RKO (cell line): ENCODE measurements around the gene E2F1.

ENCODE experiments used
- DNase-seq: peaks from one replicate; pipeline ENCODE4 v3.0.0-alpha.2; 2016; ENCODE audit warnings: low spot score

Gene E2F1

DNA sequence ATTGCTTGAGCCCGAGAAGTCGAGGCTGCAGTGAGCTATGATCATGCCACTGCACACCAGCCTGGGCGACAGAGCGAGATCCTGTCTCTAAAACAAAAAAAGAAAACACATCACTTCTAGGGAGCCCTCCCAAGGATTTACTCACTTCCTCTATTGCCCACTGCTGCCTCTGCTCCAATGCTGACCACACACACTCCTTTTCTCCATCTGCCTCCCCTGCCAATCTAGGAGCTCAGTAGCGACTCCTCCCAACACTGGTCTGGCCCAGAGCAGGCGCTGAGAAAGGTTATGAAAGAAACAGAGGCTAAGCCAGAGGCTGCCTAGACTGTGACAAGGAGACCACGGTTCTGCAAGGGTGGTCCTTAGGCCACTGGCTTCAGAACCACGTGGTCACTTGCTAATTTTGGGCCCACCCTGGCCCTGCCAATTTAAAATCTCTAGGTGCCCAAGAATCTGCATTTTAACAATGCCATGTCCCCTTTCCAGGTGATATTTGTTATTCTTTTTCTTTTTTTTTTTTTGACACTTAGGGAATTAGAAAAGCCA is 1.3 kb upstream of the E2F1 start:
- no peak for DNase-seq

DNA sequence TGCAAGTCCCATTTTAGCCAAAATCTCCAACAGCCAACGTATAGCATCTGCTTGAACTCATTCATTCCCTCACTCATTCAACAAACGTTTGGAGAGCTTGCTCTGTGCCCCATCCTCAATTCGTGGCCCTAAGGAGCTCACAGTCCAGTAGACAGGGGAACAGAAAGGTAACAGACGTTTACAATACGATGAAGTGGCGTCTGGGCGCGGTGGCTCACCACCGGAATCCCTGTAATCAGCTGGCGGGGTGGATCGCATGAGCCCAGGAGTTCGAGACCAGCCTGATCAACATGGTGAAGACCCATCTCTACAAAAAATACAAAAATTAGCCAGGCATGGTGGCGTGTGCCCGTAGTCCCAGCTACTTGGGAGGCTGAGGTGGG is 790 bp upstream of the E2F1 start:
- no peak for DNase-seq

- peak; percentile 79 for DNase-seq
Measured at GRCh38 chr20:33685328-33686099, 671 bp downstream of the E2F1 start.

DNA sequence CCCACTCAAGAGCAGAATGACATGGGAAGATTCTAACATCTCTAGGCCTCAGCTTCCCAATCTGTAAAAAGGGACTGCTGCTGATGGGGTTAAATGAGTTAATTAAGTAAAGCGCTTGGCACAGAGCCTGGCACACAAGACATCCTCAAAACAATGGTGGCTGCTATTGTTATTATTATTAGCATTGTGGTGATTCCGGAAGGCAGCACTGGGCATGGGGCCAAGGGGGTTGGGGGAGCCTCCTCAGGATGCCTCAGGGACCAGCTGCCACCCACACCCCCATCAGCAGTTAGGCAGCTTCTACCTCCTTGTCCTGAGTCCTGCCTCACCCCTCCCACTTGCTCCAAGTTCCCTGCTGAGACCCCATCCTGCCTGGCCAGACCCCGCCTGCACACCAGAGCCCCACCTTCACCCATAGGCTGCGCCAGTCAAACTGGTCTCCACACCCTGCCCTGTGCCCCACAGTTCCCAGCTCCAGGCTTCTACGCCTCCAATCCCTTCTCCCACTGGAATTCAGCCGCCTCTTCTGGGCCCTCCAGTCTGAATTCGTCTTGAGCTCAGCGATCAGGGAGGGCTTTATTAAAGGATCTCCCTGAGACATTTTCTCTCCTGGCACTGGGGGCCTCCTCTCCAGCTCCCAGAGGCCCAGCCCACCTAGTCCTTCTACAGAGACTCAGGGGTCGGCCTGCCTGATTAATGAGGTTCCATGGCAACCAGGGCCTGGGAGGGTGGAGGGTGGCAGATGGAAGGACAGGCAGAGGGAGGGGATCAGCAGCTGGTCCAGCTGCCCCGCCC is 1.5 kb downstream of the E2F1 start:
- no peak for DNase-seq

GRCh38 chr20:33681728-33682353 is 4.3 kb downstream of the E2F1 start:
- no peak for DNase-seq

DNA sequence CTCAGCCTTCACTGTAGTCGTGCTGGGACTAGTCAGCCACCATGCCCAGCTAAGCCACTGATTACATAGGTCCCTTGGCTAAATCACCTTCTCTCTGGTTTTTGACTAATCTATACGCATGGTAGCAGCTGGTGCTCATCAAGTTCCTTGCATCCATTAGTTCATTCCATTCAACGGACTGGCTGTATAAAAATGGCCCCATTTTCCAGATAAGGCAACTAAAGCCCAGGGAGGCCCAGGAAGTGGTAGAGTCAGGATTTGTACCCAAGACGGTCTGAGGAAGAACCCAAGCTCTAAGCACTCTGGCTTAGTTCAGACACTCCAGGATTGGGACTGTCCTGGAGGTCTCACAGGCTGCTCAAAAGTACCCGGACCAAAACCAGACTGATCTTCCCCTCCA is 4.9 kb downstream of the E2F1 start:
- no peak for DNase-seq

- DNase-seq: no peak
Measured at GRCh38 chr20:33680686-33681085, 5.5 kb downstream of the E2F1 start.

DNA sequence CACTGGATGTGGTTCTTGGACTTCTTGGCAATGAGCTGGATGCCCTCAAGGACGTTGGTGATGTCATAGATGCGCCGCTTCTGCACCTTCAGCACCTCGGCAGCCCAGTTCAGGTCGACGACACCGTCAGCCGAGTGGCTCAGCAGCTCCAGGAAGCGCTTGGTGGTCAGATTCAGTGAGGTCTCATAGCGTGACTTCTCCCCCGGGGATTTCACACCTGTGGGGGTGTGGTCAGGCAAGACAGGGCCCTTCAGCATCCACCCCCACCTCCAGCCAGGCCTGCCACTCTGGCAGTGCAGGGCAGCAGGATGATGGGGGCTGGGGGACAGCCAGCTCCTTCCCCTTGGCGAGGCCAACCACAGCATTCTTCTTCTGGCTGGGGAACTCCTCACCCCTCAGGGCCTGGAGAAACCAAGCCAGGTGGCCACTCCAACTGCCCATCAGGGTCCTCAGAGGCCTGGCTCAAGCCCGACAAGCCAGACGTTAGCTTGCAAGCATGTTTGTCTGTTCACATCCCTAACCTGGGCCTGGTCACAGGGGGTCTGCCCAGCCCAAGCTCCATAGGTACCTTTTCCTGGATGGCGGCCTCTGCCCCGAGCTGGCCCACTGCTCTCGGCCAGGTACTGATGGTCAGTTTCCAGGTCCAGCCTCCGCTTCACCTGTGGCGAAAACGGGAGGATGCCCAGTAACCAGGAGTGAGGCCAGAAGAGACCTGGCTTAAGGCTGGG is 6.3 kb downstream of the E2F1 start:
- DNase-seq: no peak

DNA sequence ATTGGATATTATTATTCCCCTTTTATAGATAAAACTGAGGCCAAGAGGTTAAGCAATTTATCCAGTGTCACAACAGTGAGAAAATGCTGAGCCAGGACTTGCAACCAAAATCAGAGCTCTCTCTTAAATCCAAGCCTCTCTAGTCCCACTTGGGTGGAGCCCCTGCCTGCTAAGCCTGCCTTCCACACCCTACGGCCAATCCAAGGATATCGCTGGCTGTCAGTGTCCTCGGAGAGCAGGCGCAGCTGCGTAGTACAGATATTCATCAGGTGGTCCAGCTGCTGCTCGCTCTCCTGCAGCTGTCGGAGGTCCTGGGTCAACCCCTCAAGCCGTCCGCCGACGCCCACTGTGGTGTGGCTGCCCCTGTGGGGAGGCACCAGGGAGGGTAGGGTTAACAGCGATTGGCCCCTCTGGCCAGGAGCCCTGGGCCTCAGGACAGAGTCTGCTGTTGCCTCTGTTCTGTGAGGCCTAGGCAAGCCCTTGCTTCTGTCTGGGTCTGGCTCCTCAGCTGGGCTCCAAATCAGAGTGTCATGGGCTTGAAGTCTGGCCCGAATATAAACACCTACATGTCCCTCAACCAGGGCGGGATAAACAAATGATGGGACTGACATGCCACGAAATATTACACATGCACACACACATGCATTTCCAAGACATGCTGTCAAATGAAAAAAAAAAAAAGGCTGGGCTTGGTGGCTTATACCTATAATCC is 8.0 kb downstream of the E2F1 start:
- DNase-seq: no peak

GRCh38 chr20:33676652-33677645 is 9.2 kb downstream of the E2F1 start:
- no peak for DNase-seq

- no peak for DNase-seq
Measured at GRCh38 chr20:33676121-33676520, 10.1 kb downstream of the E2F1 start.

DNA sequence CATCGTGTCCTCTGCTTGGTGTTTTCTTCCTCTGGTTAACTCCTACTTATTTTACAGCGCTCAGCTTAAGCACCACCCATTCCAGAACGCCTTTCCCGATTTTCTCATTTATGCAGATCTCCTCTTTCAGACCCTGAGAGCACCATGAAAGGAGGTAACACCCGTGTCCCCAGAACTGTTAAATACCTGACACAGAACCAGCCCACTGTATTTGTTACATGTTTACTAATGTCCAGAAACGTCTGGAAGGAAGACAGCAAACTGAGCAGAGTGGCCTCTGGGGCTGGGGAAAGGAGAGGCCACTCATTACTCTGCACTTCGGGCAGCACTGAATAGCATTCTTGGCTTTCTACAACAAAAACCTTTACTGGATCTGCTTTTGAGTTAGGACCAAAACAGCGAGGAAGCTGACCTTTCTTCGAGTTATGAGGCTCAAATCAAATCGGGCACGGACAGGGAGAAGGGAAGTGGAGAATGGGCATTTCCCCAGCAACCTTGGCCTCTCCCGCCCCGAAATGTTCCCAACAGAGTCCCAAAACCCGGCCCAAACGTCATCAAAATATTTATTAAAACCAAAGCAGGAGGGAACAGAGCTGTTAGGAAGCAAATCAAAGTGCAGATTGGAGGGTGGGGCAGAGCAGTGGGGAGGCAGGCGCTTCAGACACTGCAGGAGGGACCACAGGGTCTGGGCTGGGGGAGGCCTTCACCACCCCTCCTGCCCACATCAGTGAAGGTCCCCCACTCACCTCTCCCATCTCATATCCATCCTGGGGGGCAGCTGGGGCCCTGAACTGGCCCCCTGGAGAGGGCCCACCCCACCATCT is 10.8 kb downstream of the E2F1 start:
- no peak for DNase-seq

- DNase-seq: peak; percentile 85
Measured at GRCh38 chr20:33674294-33675135, 11.7 kb downstream of the E2F1 start, which contains the start of gene NECAB3. NECAB3 (minus strand) TSS chr20:33674428; CDS start chr20:33674352, 76 bp downstream.

DNA sequence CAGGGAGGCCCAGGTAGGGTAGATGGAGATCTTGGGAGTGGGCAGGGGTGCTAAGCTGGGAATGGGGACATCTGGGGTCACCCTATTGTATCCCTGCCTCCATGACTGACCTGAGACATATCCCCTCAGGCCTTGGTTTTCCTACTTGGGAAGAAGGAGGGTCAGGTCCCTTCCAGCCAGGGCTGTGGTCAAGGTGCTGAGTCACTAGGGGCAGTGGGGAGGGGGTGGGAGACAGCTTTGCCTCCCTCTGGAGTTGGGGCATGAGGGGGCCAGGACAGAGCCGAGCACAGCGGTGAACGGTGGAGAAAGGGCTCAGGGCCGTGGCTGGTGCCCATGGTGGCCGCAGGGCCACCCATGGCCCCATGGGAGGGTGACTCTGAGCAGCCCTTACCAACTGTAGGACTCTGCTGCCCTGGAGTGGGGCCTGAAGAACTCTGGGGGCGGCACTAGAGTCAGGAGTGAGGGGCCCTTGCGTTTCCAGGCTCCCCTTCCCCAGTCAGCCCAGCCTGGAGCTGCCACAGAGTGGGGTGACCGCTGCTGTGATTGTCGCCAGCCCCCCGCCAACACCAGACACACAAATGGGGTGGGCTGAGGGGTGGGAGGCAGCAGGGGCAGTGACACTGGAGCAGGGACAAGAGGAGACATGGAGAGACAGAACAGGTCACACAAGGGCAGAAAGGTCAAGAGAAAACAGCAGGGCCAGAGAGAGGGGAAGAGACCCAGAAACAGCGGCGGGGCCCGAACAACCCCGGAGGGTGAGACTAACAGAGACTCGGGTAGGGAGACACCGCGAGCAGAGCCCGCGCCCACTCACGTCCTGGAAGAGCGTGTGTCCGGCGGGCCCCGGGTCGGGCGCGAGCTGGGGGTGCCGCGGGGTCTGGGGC is 12.5 kb downstream of the E2F1 start:
- DNase-seq: peak; percentile 51

DNA sequence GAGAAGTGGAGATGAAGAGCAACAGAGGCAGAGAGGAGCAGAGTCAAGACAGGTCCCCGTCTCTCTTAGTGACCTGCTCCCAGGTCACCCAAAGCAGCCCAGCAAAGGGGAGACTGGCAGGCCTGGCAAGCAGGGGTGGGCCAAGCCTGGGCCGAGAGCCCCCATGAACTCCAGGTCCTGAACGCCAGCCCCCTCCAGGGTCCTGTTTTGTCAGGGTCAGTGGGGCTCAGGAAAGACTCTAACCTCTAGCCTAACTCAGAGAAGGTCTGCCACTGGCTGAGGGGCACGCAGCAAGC is 13.1 kb downstream of the E2F1 start:
- no peak for DNase-seq

GRCh38 chr20:33672426-33673113 is 13.6 kb downstream of the E2F1 start:
- DNase-seq: peak; percentile 63
